IPS-NIHi7 (cell line): Measurements from ENCODE around the gene CCDC192.

Source experiments
- DNase-seq: peaks from one replicate; pipeline ENCODE4 v3.0.0; 2012; ENCODE audit warnings: mixed read lengths; ENCODE audit errors: extremely low spot score

Gene CCDC192

GRCh38 chr5:127884416-127884815 lies 181.2 kb downstream of the CCDC192 start:
- DNase-seq = no peak

GRCh38 chr5:127885176-127885575 lies 182.0 kb downstream of the CCDC192 start:
- no peak for DNase-seq

- DNase-seq = no peak
Observed at GRCh38 chr5:127886081-127886480, 182.9 kb downstream of the CCDC192 start.

DNA sequence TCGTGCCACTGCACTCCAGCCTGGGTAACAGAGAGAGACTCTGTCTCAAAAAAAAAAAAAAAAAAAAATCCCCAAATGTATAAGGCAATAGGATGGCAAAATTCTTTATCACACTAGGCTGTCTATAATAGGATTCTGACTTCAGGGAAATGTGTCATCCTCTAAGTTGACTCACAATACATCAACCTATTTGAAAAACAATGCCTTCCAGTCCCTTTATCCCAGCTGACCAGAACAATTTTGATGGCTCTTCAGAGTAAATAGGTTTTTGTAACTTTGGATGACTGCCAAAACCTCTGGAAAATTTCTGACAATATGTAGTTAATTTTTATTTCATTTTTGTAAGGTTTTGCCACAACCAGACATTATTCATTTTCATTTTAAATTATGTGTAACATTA lies 184.1 kb downstream of the CCDC192 start:
- no peak for DNase-seq

DNA sequence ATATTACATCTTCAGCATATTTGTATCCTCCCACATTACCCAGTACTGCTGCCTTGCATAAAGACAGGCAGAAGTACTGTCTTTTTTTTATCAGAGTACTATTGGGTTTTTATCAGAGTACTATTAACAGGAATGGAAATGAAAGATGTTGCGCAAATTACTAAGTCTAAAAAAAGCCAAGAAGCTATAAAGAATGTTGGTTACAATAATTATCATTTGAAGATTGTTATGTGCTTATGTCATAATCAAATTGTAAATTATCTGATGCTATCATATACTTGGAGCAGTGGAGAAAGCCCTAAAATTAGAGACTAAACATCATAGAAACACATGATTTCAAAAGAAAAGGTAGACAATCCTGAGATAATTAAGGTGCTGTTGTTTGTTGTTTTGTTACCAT lies 188.8 kb downstream of the CCDC192 start:
- DNase-seq = no peak

DNA sequence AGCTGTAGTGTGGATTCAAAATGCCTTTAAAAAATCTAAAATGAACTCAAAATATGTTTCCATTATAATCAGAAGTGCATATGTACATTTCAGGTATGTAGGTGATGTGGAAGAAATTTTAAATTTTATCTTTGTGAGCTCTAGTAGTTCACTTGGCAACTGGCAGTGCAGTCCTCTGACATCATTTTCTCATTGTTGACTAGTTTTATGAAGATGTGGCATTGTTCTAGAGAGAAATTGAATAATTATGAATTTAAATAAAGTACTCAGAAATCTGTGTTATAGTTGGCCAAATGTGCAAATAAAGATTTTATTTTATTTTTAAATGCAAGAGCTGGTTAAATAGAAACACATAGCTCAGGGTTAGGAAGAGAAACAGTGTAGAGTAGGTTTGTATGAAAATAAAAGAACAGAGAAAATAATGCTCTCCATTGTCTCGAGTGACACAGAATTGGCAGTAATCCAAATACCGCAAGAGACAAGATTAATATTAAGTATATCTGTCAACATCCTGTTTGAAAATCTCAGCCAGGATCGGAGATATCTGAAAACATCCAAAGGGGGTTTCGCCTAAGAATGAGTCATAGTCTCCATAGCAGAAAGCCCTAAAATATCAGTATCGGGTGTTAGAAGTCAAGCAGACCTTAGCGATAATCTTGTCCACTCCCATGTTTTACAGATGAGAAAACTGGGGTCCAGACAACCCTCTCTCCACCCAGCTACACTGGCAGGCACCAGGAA lies 189.4 kb downstream of the CCDC192 start:
- DNase-seq = no peak

DNA sequence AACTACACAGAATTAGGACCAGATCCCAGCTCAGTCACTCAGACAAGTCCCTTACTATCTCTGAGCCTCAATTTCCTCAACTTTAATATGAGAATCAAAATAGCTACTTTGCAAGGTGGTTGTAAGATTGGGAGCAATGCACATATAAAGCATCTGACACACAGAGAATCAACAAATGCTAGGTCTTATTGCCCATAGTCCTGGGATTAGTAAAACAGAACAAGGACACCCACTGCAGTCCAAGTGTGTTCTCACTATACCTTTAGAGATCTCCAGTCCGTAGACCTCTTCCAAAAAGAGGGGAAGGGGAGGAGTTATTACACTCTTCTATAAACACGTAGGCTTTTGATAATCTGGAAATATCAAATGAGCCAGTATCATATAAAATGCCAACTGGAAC lies 190.0 kb downstream of the CCDC192 start:
- no peak for DNase-seq

DNA sequence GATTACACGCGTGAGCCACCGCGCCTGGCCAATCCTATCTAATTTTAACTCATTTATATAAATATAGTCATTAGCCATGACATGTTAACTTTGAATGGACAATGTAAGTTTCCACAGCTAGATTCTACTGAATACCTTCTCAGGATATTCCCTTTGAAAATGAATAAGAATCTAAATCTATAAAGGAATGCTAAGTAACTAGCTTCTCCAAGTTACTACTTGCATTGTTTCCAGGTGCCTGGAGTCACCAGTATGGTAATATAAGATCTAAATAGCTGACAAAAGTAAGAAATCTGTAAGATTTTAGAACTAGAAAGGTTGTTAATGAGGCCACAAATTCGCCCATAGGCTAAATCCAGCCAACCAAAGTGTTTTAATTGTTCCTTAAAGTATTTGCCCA lies 191.3 kb downstream of the CCDC192 start:
- no peak for DNase-seq

GRCh38 chr5:127898551-127899213 lies 195.5 kb downstream of the CCDC192 start:
- no peak for DNase-seq

- DNase-seq = no peak
Observed at GRCh38 chr5:127899214-127899610, 196.0 kb downstream of the CCDC192 start.

GRCh38 chr5:127906562-127907204 lies 203.5 kb downstream of the CCDC192 start:
- no peak for DNase-seq

DNA sequence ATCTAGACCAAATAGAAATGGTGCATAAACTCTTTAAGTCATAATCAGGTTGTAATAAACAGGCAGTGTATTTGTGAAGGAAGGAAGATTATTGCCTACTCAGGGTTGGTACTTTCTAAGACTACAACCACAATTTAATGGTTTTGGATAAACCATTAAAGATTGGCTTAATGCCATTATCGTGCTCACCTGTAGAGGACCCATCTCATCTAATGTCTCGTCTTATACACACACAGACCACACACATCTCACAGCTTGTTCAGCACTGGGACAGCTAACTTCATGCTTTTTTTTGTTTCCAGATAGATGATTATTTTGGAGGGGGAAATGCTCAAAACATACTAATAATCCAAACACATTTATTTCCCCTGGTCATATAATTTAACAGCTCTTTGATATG lies 204.7 kb downstream of the CCDC192 start:
- DNase-seq = no peak

GRCh38 chr5:127909066-127909465 lies 205.9 kb downstream of the CCDC192 start:
- DNase-seq = peak; percentile 63

- DNase-seq = no peak
Observed at GRCh38 chr5:127909821-127910220, 206.6 kb downstream of the CCDC192 start.

DNA sequence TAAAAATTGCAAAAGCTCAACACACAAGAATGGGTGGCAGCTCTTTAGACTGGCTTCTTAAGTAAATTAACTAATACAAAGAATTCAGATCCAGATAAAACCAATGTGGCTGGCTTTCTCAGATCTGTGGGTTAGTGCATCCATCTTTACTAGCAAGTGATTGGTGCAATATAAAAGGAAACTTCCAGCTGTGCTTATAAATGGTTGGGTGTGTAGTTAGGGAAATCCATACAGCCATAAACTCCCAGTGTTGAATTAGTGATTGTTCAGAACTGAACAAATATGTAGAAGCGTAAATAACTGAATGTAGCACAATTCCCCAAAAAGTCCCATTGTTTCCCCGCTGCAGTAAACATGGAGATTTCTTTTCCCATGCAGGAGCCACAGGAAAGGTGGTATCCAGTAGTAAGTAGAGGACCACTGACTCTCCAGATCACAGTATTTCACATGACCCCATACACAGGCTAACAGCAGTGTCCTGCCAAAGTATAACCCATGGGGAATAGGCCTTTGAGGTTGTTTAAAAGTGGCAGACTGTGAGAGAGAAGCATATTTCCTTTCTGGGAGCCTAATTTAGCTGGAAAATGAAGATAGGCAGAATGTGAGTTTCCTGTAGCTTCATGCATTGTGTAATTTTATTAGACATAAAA lies 207.2 kb downstream of the CCDC192 start:
- no peak for DNase-seq

- no peak for DNase-seq
Observed at GRCh38 chr5:127911619-127912018, 208.4 kb downstream of the CCDC192 start.

DNA sequence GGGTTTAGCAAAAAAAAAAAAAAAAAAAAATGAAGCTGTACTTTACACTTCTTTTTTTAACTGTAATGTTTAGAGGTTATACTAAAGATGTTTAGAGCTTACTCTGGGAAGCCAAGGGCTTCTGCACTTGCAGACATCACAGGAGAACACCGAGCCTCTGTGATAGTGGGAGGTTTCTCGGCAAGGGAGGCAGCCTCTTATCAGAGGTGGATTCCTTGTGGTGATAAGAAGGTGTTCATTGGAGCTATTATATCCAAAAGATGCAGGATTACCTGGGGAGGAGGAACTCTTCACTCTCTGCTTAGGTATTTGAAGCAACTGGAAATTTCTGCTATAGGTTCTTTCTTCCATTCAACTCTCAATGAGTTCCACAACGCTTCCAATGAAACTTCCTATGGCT lies 209.2 kb downstream of the CCDC192 start:
- DNase-seq = no peak

DNA sequence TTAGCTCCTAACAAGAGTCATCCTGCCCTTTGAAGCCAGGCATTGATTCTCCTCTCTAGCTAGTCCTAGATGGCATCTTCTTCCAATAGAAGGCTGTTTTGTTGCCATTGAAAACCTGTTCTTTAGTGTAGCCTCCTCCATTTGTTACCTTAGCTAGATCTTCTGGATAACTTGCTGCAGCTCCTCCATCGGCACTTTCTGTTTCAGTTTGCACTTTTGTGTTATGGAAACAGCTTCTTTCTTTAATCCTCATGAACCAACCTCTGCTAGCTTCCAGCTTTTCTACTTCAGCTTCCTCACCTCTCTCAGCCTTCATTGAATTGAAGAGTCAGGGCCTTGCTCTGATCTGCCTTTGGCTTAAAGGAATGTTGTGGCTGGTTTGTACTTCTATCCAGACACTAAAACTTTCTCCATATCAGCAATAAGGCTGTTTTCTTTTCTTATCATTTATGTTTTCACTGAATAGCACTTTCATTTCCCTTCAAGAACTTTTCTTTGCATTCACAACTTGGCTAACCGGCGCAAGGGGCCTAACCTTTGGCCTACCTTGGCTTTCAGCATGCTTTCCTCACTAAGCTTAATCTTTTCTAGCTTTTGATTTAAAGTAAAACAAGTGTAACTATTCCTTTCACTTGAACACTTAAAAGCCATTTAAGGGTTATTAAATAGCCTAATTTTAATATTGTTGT lies 213.8 kb downstream of the CCDC192 start:
- no peak for DNase-seq

- DNase-seq = no peak
Observed at GRCh38 chr5:127919006-127919796, 216.0 kb downstream of the CCDC192 start.

DNA sequence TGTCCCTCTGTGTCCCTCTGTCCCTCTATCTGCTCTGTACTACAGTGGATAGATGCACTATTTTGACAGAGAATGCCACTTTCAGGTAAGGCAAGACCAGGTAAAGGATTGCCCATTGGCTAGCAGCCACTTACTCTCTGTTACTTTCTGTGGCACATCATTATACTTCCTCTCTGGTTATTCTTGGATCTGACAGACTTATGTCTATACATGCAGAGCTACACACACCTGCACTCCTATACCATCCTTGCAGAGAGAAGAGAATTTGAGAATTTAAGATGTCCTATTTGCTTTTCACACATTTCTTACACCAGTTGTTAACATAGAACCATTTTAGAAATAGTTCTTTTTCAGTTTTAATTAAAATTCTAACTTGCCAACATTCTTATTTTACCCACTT lies 216.6 kb downstream of the CCDC192 start:
- DNase-seq = no peak

DNA sequence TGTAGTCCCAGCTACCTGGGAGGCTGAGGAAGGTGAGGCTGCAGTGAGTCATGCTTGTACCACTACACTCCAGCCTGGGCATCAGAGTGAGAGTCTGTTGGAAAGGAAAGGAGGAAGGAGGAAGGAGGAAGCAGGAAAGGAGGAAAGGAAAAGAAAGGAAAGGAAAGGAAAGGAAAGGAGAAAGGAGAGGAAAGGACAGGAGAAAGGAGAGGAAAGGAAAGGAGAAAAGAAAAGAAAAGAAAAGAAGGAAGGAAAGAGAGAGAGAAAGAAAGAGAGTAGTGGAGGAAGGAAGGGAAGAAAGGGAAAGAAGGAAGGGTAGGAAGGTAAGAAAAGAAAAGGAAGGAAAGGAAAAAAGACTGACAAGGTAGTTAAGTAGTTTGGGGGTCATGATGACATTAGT lies 217.7 kb downstream of the CCDC192 start:
- no peak for DNase-seq
